ENCODE results near the gene KDM3B. TPM values are rescaled to one million over a fixed set of nuclear protein-coding genes. Genes with fewer than 3 reads are reported as not detected.

Gene KDM3B
- total RNA-seq, 2 donors from 2014 or later: 29.7 to 42.3 TPM

- no peaks in the 10 kb centered on the region for H3K4me1 ChIP-seq
- no peaks in the 10 kb centered on the region for H3K27me3 ChIP-seq
- WGBS, 2 donors: 88% methylated on average over 7 of the region's 7 CpGs
- no peak overlapping the region for H3K4me3 ChIP-seq
- H3K36me3 ChIP-seq (replicated peaks in 1 of 2; ENCODE audit: insufficient read depth in 1 of 2, low read depth in 2 of 2): no peaks in the 10 kb centered on the region
- intact Hi-C loops (cut with DNase I): no loop called here
- no peaks in the 10 kb centered on the region for H3K9me3 ChIP-seq
- ATAC-seq: no peak
- no peak overlapping the region for H3K27ac ChIP-seq
- no peak for TF ChIP-seq CTCF (IDR thresholded peaks at IDR 0.05)
- no peak for DNase-seq
Observed at GRCh38 chr5:138476918-138477317, 124.4 kb downstream of the KDM3B start.

GRCh38 chr5:138482638-138483037, 130.2 kb downstream of the KDM3B start:
- Histone ChIP-seq H3K4me3 (no peak overlapping the region), H3K27ac (no peak overlapping the region), H3K9me3 (no peaks in the 10 kb centered on the region), H3K27me3 (no peaks in the 10 kb centered on the region), H3K36me3 (replicated peaks in 1 of 2; ENCODE audit: insufficient read depth in 1 of 2, low read depth in 2 of 2) (no peaks in the 10 kb centered on the region), H3K4me1 (no peaks in the 10 kb centered on the region)
- DNase-seq (no peak), ATAC-seq (no peak)
- TF ChIP-seq POLR2A (IDR thresholded peaks at IDR 0.05): no peak
- TF ChIP-seq CTCF (IDR thresholded peaks at IDR 0.05): no peak
- WGBS, 2 donors: 60 to 61% methylated on average over 4 of the region's 4 CpGs
- intact Hi-C loops (cut with DNase I): no loop called here

Small RNAs within 50 kb of the gene (small RNA-seq; reads per million reads assigned to genes)
- not detected for gene AC113403.1

Other genes starting within 250 kb of the KDM3B start
- gene NME5, start 213.3 kb upstream of the KDM3B start, total RNA-seq: 1 to 10 TPM in 1 of 2 donors, not detected in 1; 7.5 TPM
- gene BRD8, start 174.1 kb upstream of the KDM3B start, total RNA-seq: 10 to 100 TPM; 44.9 to 52.1 TPM
- under 1 TPM in 1 of 2 donors, not detected in 1; 0.26 TPM for gene KIF20A, start 173.6 kb upstream of the KDM3B start, total RNA-seq
- gene CDC23, start 139.4 kb upstream of the KDM3B start, total RNA-seq: 10 to 100 TPM in 1 of 2 donors, 1 to 10 TPM in 1; 6.6 to 16.6 TPM
- 1 to 10 TPM; 1.8 to 4.3 TPM for gene GFRA3, start 78.1 kb upstream of the KDM3B start, total RNA-seq
- not detected for gene CDC25C, start 20.9 kb upstream of the KDM3B start, total RNA-seq
- gene FAM53C, start 14.4 kb upstream of the KDM3B start, total RNA-seq: 10 to 100 TPM; 12.5 to 33.7 TPM
- gene REEP2, start 86.4 kb downstream of the KDM3B start, total RNA-seq: 10 to 100 TPM in 1 of 2 donors, 1 to 10 TPM in 1; 1.8 to 11.2 TPM
- 100 to 1,000 TPM in 1 of 2 donors, 10 to 100 TPM in 1; 51.1 to 139 TPM for gene EGR1, start 112.8 kb downstream of the KDM3B start, total RNA-seq
- gene ETF1, start 190.6 kb downstream of the KDM3B start, total RNA-seq: 10 to 100 TPM; 24.9 to 36.6 TPM
- 10 to 100 TPM; 79.8 to 98.3 TPM for gene HSPA9, start 222.7 kb downstream of the KDM3B start, total RNA-seq